HepG2 (cell line): ENCODE results near the gene AFF1. TPM values are rescaled to one million over a fixed set of nuclear protein-coding genes. Genes with fewer than 3 reads are reported as not detected.

Experiments used
- CC2D1A ChIP-seq: sonication (generic); formaldehyde crosslinking; IDR thresholded peaks from 2 replicates; pipeline ENCODE4 v1.8.1; 2023; ENCODE audit warnings: mild to moderate bottlenecking, missing genetic modification reagents
- ELF1 ChIP-seq: sonication (generic); formaldehyde crosslinking; IDR thresholded peaks from 2 replicates; pipeline ENCODE4 v1.4.0; 2020; ENCODE audit warnings: missing genetic modification reagents
- MAZ ChIP-seq, 2 experiments: sonication (generic) in 1 of 2; formaldehyde crosslinking in 1 of 2; IDR thresholded peaks; 2 replicates each; pipeline versions ENCODE4 v1.5.0 to v1.6.1; 2012 to 2020; ENCODE audit warnings: low read depth in 2 of 2, mild to moderate bottlenecking in 2 of 2, borderline replicate concordance in 1 of 2, improper control_type of control experiment in 1 of 2, low read length in 1 of 2, missing genetic modification reagents in 1 of 2, moderate library complexity in 1 of 2
- PAF1 ChIP-seq: IDR thresholded peaks from 2 replicates; pipeline ENCODE4 v1.6.1; 2016; ENCODE audit warnings: missing genetic modification reagents, missing compliant biosample characterization
- RBM22 ChIP-seq: fragments of 200-400 bp; formaldehyde crosslinking; optimal IDR thresholded peaks from 2 replicates; pipeline ENCODE3; 2017; ENCODE audit warnings: mild to moderate bottlenecking, low read length, moderate library complexity
- SYNCRIP ChIP-seq: fragments of 200-400 bp; formaldehyde crosslinking; IDR thresholded peaks from 2 replicates; pipeline ENCODE4 v1.6.1; 2018; ENCODE audit warnings: mild to moderate bottlenecking, low read depth, low read length; ENCODE audit not compliant: insufficient read depth
- ZNF160 ChIP-seq: sonication (generic); formaldehyde crosslinking; IDR thresholded peaks from 2 replicates; pipeline ENCODE4 v1.8.0; 2022; ENCODE audit warnings: mild to moderate bottlenecking, inconsistent platforms, missing genetic modification reagents
- ZNF512B ChIP-seq: sonication (generic); formaldehyde crosslinking; IDR thresholded peaks from 2 replicates; pipeline ENCODE4 v1.5.1; 2020; ENCODE audit warnings: missing genetic modification reagents, mild to moderate bottlenecking, borderline replicate concordance
- polyA plus RNA-seq, 8 experiments: library from polyadenylated mRNA; depleted of rRNA in 3 of 8; stranded (reverse) in 7 of 8; unstranded in 1 of 8; fragments of >200 nt; fragmentation: Illumina TruSeq in 4 of 8; extraction: Trizol in 4 of 8; gene quantifications; 2 replicates each; pipeline versions ENCODE4 v1.2.1 to v1.2.3, GENCODE V29; 2011 to 2016; ENCODE audit warnings: low read depth in 4 of 8, missing spikeins in 1 of 8, mixed read lengths in 1 of 8; ENCODE audit not compliant: insufficient read depth in 1 of 8
- total RNA-seq, 5 experiments: library from RNA; depleted of rRNA; stranded (reverse); fragments of >200 nt; fragmentation: Illumina TruSeq; extraction: Trizol; gene quantifications; 2 replicates each; pipeline ENCODE4 v1.2.3, GENCODE V29; 2016; ENCODE audit warnings: low read depth in 1 of 5
- TF ChIP-seq, protein P1 (sequence below): sonication (generic); formaldehyde crosslinking; conservative IDR thresholded peaks from 2 replicates; pipeline ENCODE4 v1.8.1; 2023; ENCODE audit warnings: missing genetic modification reagents
- TF ChIP-seq, protein P2 (sequence below): sonication (generic); formaldehyde crosslinking; IDR thresholded peaks from 2 replicates; pipeline ENCODE4 v1.4.0; 2020; ENCODE audit warnings: missing genetic modification reagents, mild to moderate bottlenecking, borderline replicate concordance
- TF ChIP-seq, protein P3 (sequence below): sonication (generic); formaldehyde crosslinking; IDR thresholded peaks from 2 replicates; pipeline ENCODE4 v1.8.0; 2022; ENCODE audit warnings: mild to moderate bottlenecking, missing genetic modification reagents, borderline replicate concordance
- TF ChIP-seq, protein P4 (sequence below), 2 experiments: sonication (generic) in 1 of 2; formaldehyde crosslinking in 1 of 2; IDR thresholded peaks; 2 replicates each; pipeline versions ENCODE4 v1.4.0 to v1.6.1; 2016 to 2020; ENCODE audit warnings: borderline replicate concordance in 1 of 2, low read depth in 1 of 2, mild to moderate bottlenecking in 1 of 2, missing genetic modification reagents in 1 of 2

AFF1 gene
- total and polyA plus RNA-seq, 2 of the 13 experiments (the other 11 are each of a cell fraction or from before 2014, with no cell fraction given): 15.5 to 15.9 TPM

DNA sequence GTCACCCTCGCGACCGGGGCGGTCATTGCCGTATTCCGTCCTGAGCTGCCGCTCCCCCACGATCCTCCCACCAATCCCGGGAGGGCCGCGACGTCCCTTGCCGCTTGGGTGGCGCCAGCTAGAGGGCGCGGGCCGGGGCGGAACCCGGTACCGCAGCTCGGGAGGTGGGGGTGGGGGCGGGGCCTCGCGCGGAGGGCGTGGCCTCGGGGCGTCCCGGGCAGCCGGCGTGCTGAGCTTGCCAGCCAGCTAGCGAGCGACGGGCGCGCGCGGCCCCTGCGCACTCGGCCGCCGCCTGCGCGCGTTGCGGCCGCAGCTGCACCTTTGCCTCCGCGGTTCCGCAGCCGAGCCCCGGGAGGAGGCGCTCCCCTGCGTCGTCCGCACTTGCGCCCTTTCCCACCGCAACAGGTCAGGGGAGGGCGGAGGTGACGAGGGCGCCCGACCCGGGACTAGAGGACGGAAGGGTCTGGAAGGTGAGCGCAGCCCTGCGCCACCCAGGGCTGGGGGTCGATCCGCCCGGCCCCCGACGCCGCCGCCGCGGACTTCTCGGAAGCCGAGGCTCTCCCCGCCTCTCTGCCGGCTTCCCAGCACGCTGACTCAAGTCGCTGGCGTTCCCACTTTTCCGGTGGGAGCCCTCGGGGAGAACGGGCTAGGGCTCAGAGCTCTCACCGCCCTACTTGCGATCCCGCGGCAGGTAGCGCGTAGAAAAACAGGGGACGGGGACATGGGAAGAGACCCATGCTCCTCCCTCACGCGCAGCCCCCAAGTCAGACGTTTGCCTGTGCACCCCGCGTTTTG lies at the start of gene AFF1 (continued):
- TF ChIP-seq, protein P1, sequence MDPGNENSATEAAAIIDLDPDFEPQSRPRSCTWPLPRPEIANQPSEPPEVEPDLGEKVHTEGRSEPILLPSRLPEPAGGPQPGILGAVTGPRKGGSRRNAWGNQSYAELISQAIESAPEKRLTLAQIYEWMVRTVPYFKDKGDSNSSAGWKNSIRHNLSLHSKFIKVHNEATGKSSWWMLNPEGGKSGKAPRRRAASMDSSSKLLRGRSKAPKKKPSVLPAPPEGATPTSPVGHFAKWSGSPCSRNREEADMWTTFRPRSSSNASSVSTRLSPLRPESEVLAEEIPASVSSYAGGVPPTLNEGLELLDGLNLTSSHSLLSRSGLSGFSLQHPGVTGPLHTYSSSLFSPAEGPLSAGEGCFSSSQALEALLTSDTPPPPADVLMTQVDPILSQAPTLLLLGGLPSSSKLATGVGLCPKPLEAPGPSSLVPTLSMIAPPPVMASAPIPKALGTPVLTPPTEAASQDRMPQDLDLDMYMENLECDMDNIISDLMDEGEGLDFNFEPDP (CRISPR knock-in tag): no peak
- TF ChIP-seq ZNF512B (CRISPR knock-in tag) (no peak), RBM22 (peak; percentile 52), ELF1 (CRISPR knock-in tag) (peak; percentile 55), SYNCRIP (no peak), MAZ (IDR thresholded peaks at IDR 0.05; ENCODE audit: borderline replicate concordance, low read depth, low read length) (peak; percentile 65), MAZ (CRISPR knock-in tag; IDR thresholded peaks at IDR 0.05; ENCODE audit: low read depth) (peak; percentile 79), ZNF160 (CRISPR knock-in tag) (peak; percentile 34; the same call in 1 of the 2 replicates), CC2D1A (CRISPR knock-in tag) (no peak), PAF1 (CRISPR knock-in tag) (no peak)
- TF ChIP-seq, protein P2, sequence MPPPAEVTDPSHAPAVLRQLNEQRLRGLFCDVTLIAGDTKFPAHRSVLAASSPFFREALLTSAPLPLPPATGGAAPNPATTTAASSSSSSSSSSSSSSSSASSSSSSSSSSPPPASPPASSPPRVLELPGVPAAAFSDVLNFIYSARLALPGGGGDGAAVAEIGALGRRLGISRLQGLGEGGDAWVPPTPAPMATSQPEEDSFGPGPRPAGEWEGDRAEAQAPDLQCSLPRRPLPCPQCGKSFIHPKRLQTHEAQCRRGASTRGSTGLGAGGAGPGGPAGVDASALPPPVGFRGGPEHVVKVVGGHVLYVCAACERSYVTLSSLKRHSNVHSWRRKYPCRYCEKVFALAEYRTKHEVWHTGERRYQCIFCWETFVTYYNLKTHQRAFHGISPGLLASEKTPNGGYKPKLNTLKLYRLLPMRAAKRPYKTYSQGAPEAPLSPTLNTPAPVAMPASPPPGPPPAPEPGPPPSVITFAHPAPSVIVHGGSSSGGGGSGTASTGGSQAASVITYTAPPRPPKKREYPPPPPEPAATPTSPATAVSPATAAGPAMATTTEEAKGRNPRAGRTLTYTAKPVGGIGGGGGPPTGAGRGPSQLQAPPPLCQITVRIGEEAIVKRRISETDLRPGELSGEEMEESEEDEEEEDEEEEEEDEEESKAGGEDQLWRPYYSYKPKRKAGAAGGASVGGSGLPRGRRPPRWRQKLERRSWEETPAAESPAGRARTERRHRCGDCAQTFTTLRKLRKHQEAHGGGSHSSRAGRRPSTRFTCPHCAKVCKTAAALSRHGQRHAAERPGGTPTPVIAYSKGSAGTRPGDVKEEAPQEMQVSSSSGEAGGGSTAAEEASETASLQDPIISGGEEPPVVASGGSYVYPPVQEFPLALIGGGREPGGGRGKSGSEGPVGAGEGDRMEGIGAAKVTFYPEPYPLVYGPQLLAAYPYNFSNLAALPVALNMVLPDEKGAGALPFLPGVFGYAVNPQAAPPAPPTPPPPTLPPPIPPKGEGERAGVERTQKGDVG: no peak
- TF ChIP-seq, protein P3, sequence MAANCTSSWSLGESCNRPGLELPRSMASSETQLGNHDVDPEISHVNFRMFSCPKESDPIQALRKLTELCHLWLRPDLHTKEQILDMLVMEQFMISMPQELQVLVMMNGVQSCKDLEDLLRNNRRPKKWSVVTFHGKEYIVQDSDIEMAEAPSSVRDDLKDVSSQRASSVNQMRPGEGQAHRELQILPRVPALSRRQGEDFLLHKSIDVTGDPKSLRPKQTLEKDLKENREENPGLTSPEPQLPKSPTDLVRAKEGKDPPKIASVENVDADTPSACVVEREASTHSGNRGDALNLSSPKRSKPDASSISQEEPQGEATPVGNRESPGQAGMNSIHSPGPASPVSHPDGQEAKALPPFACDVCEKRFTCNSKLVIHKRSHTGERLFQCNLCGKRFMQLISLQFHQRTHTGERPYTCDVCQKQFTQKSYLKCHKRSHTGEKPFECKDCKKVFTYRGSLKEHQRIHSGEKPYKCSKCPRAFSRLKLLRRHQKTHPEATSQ (CRISPR knock-in tag): no peak
- TF ChIP-seq, protein P4, sequence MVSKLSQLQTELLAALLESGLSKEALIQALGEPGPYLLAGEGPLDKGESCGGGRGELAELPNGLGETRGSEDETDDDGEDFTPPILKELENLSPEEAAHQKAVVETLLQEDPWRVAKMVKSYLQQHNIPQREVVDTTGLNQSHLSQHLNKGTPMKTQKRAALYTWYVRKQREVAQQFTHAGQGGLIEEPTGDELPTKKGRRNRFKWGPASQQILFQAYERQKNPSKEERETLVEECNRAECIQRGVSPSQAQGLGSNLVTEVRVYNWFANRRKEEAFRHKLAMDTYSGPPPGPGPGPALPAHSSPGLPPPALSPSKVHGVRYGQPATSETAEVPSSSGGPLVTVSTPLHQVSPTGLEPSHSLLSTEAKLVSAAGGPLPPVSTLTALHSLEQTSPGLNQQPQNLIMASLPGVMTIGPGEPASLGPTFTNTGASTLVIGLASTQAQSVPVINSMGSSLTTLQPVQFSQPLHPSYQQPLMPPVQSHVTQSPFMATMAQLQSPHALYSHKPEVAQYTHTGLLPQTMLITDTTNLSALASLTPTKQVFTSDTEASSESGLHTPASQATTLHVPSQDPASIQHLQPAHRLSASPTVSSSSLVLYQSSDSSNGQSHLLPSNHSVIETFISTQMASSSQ (IDR thresholded peaks at IDR 0.05; ENCODE audit: low read depth): no peak
- TF ChIP-seq, protein P4 (CRISPR knock-in tag; IDR thresholded peaks at IDR 0.05; ENCODE audit: borderline replicate concordance): peak; percentile 83
